ENCODE data around the gene POPDC2. TPM values are rescaled to one million over a fixed set of nuclear protein-coding genes. Genes with fewer than 3 reads are reported as not detected.

Gene POPDC2
- total RNA-seq, 1 experiment from 2014 or later, result 0.48 TPM

GRCh38 chr3:119641416-119641815, 19.0 kb downstream of the POPDC2 start:
- Mint-ChIP-seq H3K27ac (no peak overlapping the region), H3K36me3 (no peaks in the 10 kb centered on the region)
- CTCF ChIA-PET, result no interaction called here

GRCh38 chr3:119639494-119640350, 20.7 kb downstream of the POPDC2 start:
- Mint-ChIP-seq H3K27me3 (ENCODE audit: low read depth) (no peaks in the 10 kb centered on the region), H3K4me3 (no peak overlapping the region), H3K4me1 (no peaks in the 10 kb centered on the region), H3K9me3 (0 out of 2 replicates have a peak, but pooled peaks cover 3% of the 10 kb centered on the region), H3K27ac (no peak overlapping the region), H3K36me3 (no peaks in the 10 kb centered on the region)
- POLR2A ChIA-PET, result no interaction called here
- no peak for ATAC-seq
- DNase-seq (ENCODE audit: low spot score), result no peak
- TF ChIP-seq ZNF425 (CRISPR knock-in tag; conservative IDR thresholded peaks at IDR 0.05) (no peak), ZNF138 (CRISPR knock-in tag; conservative IDR thresholded peaks at IDR 0.05) (no peak), E2F4 (CRISPR knock-in tag; IDR thresholded peaks at IDR 0.05; ENCODE audit: borderline replicate concordance, low read depth) (no peak)
- CTCF ChIA-PET, result no interaction called here

More at GRCh38 chr3:119641416-119641815, 19.0 kb downstream of the POPDC2 start:
- no peak for TF ChIP-seq AFF4 (CRISPR knock-in tag; IDR thresholded peaks at IDR 0.05; ENCODE audit: borderline replicate concordance)
- POLR2A ChIA-PET, result no interaction called here
- H3K4me1 Mint-ChIP-seq, result peaks cover under 1% of the 10 kb centered on the region; the same call in 1 of the 2 replicates
- H3K4me3 Mint-ChIP-seq, result no peak overlapping the region
- DNase-seq (ENCODE audit: low spot score), result no peak
- no peak for ATAC-seq
- no peaks in the 10 kb centered on the region for H3K27me3 Mint-ChIP-seq (ENCODE audit: low read depth)
- 0 out of 2 replicates have a peak, but pooled peaks cover 3% of the 10 kb centered on the region for H3K9me3 Mint-ChIP-seq

GRCh38 chr3:119637679-119638477, 22.5 kb downstream of the POPDC2 start:
- ChIA-PET POLR2A (no interaction called here), CTCF (interaction anchor here (0.6 kb wide), 1 partner anchor 22 kb away, joined by 3 read pairs; no protein-coding TSS in a partner anchor)
- TF ChIP-seq ZMAT4 (CRISPR knock-in tag; IDR thresholded peaks at IDR 0.05) (no peak), IRF2 (CRISPR knock-in tag; IDR thresholded peaks at IDR 0.05; ENCODE audit: borderline replicate concordance, low read depth) (no peak), PRRX2 (CRISPR knock-in tag; IDR thresholded peaks at IDR 0.05) (no peak), GTF2I (CRISPR knock-in tag; conservative IDR thresholded peaks at IDR 0.05) (no peak), MXD4 (CRISPR knock-in tag; IDR thresholded peaks at IDR 0.05; ENCODE audit: borderline replicate concordance) (no peak), ATF1 (CRISPR knock-in tag; IDR thresholded peaks at IDR 0.05) (no peak)
- Mint-ChIP-seq H3K27me3 (ENCODE audit: low read depth) (no peaks in the 10 kb centered on the region), H3K9me3 (0 out of 2 replicates have a peak, but pooled peaks cover 3% of the 10 kb centered on the region), H3K27ac (no peak overlapping the region), H3K4me3 (no peak overlapping the region), H3K4me1 (no peaks in the 10 kb centered on the region), H3K36me3 (no peaks in the 10 kb centered on the region)
- no peak for DNase-seq (ENCODE audit: low spot score)
- ATAC-seq, result no peak
